IgD-negative memory B cell (primary cell): ENCODE results near the gene LCE1D. TPM values are rescaled to one million over a fixed set of nuclear protein-coding genes. Genes with fewer than 3 reads are reported as not detected.

Experiments used
- H3K27ac Mint-ChIP-seq, 3 donors: one replicate each; pipeline ENCODE4 v1.8.0; 2020 to 2022; ENCODE audit warnings: mild to moderate bottlenecking in 3 of 3, mixed read lengths in 3 of 3, moderate library complexity in 1 of 3
- H3K27me3 Mint-ChIP-seq: one replicate; pipeline ENCODE4 v1.8.0; 2021; ENCODE audit warnings: mixed read lengths
- H3K36me3 Mint-ChIP-seq: one replicate; pipeline ENCODE4 v1.8.0; 2020; ENCODE audit warnings: mild to moderate bottlenecking, mixed read lengths
- H3K4me1 Mint-ChIP-seq, 3 donors: one replicate each; pipeline ENCODE4 v1.8.0; 2020 to 2022; ENCODE audit warnings: mixed read lengths in 3 of 3, mild to moderate bottlenecking in 1 of 3
- H3K4me3 Mint-ChIP-seq, 4 donors: one replicate each; pipeline ENCODE4 v1.8.0; 2020 to 2022; ENCODE audit warnings: mild to moderate bottlenecking in 4 of 4, mixed read lengths in 4 of 4, moderate library complexity in 3 of 4
- H3K9me3 Mint-ChIP-seq, 3 donors: one replicate each; pipeline ENCODE4 v1.8.0; 2020 to 2021; ENCODE audit warnings: mixed read lengths in 3 of 3, mild to moderate bottlenecking in 1 of 3
- polyA plus RNA-seq: library from polyadenylated mRNA; unstranded; fragments of 300-500 nt; fragmentation: Illumina TruSeq; gene quantifications from one replicate; pipeline ENCODE4 v1.2.3, GENCODE V29; 2021

LCE1D gene, protein sequence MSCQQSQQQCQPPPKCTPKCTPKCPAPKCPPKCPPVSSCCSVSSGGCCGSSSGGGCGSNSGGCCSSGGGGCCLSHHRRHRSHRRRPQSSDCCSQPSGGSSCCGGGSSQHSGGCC
- polyA plus RNA-seq: not detected

DNA sequence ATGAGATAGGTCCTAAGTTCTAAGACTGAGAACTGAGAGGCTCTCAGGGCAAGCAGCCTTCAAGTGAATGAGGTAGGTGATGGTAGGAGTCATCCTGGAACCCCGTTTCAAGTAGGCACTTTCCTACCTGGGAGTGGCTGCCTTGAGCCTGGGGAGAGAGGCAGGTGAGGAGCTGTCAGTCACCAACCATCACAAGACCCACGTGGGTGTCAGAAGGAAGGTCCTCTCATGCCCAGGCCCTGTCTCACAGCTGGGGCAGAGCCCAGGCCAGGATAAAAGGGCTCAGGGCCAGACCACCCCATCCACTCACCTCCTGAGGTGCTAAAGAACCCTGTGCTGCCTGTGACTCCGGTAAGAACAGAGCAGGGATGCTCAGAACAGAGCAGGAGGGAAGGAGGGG, at the start of gene LCE1D:
Gene LCE1D (plus strand): TSS at position 301 of the 400 bp plus-strand sequence. CDS start 1,074 bp downstream, outside the sequence.
- peaks cover 11% of the 10 kb centered on the region for H3K27me3 Mint-ChIP-seq
- H3K27ac Mint-ChIP-seq: no peak within 1 kb of the TSS
- H3K36me3 Mint-ChIP-seq: no peaks in the 10 kb centered on the region
- peaks cover 0 to 2% (median 2%) of the 10 kb centered on the region in 3 donors for H3K9me3 Mint-ChIP-seq
- no peak within 1 kb of the TSS for H3K4me3 Mint-ChIP-seq
- H3K4me1 Mint-ChIP-seq: no peaks in the 10 kb centered on the region

DNA sequence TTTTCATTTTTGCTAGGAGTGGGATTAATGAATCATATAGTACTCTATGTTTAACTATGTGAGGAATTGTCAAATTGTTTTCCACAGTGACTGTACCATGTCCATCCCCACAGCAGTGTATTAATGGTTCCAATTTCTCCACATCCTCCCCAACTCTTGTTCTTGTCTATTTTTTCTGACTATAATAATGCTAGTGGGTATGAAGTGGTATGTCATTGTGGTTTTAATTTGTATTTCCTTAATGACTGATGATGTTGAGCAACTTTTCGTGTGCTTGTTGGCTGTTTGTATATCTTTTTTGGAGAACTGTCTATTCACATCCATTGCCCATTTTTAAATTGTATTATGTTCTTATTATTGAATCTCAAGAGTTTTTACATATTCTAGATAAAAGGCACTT, 48.7 kb upstream of the LCE1D start:
- Mint-ChIP-seq H3K27ac (no peak overlapping the region), H3K4me1 (no peaks in the 10 kb centered on the region), H3K9me3 (peaks cover 0 to 3% (median 2%) of the 10 kb centered on the region in 3 donors), H3K4me3 (no peak overlapping the region), H3K36me3 (no peaks in the 10 kb centered on the region), H3K27me3 (peaks cover 13% of the 10 kb centered on the region)

DNA sequence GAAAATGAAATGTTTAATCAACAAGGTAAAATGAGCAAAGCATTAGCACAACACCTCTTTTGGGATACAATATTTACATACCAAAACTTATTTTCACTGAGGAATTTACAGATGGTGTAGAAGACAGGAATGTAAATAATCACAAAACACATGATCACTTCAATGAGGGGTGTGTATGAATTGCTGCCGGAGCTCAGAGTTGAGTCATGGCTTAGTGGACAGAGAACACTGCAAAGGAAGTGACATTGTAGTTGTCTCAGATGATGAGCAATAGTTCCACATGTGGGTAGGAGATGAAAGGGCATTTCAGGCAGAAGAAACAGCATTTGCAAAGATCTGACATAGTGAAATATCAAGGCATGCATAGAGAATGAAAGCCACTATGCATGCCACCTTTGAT, 44.3 kb upstream of the LCE1D start:
- H3K9me3 Mint-ChIP-seq: peaks cover 2 to 6% (median 5%) of the 10 kb centered on the region in 3 donors
- H3K36me3 Mint-ChIP-seq: no peaks in the 10 kb centered on the region
- no peak overlapping the region for H3K27ac Mint-ChIP-seq
- peaks cover 11% of the 10 kb centered on the region for H3K27me3 Mint-ChIP-seq
- H3K4me3 Mint-ChIP-seq: no peak overlapping the region
- no peaks in the 10 kb centered on the region for H3K4me1 Mint-ChIP-seq

DNA sequence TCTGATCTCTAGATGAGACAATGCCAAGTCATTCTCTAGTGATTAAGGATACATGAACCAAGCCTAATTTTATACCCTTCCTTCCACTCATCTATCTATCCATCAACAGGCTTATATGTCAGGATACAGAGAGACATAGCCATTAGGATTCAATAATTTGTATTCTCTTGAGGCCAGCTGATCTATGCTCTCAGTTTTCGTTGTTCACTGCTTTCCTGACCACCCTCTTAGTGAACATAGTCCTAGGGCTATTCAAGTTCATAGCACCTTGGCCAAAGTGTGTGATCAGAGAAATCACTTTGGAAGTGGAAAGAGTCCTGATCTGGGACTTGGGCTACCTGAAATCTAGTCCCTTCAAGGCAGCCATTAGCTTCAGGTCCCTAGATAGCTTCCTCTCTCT, 42.9 kb upstream of the LCE1D start:
- no peak overlapping the region for H3K27ac Mint-ChIP-seq
- peaks cover 11% of the 10 kb centered on the region for H3K27me3 Mint-ChIP-seq
- peaks cover 2 to 6% (median 5%) of the 10 kb centered on the region in 3 donors for H3K9me3 Mint-ChIP-seq
- H3K36me3 Mint-ChIP-seq: no peaks in the 10 kb centered on the region
- H3K4me3 Mint-ChIP-seq: no peak overlapping the region
- no peaks in the 10 kb centered on the region for H3K4me1 Mint-ChIP-seq

DNA sequence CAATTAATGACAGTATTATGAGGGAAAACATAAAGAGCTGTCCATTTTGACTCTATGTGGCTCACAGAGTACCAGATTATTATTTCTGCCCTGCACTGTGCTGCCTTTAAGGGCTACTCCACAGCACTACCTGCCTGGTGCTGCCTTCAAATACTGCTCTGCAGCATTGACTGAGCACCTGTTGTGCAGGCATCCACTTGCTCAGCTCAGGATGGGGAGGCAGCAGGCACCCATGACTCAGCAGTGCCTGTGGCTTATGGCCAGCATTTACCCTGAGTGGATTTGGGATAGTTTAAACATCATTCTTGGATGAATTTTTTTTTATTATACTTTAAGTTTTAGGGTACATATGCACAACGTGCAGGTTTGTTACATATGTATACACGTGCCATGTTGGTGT, 39.6 kb upstream of the LCE1D start:
- Mint-ChIP-seq H3K9me3 (peaks cover 2 to 5% (median 4%) of the 10 kb centered on the region in 3 donors), H3K4me3 (no peak overlapping the region), H3K36me3 (no peaks in the 10 kb centered on the region), H3K27me3 (peaks cover 7% of the 10 kb centered on the region), H3K4me1 (no peaks in the 10 kb centered on the region), H3K27ac (no peak overlapping the region)

DNA sequence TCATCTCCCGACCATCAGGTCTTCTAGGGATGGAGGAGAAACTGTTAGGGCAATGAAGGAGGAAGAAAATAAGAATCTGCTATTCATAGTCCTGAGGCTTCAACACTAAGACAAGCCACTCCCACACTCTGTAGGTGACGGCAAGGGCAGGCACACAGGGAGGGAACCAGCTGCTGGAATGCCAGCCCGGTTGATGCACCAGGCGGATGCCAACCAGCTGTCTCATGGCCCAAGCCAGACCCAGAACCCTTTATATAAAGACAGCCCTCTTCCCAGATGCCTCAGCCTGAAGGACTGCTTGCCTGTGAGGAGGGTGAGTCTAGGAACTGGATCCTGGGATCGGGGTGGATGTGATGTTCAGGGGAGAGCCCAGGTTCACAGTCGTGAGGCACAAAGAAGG, 38.8 kb upstream of the LCE1D start, which contains the start of gene KPRP:
Gene KPRP (plus strand): TSS at position 279 of the 400 bp plus-strand sequence. CDS start 1,564 bp downstream, outside the sequence.
- no peak within 1 kb of the TSS for H3K27ac Mint-ChIP-seq
- H3K36me3 Mint-ChIP-seq: no peaks in the 10 kb centered on the region
- peaks cover 7% of the 10 kb centered on the region for H3K27me3 Mint-ChIP-seq
- no peak within 1 kb of the TSS for H3K4me3 Mint-ChIP-seq
- no peaks in the 10 kb centered on the region for H3K4me1 Mint-ChIP-seq
- peaks cover 2 to 5% (median 4%) of the 10 kb centered on the region in 3 donors for H3K9me3 Mint-ChIP-seq

DNA sequence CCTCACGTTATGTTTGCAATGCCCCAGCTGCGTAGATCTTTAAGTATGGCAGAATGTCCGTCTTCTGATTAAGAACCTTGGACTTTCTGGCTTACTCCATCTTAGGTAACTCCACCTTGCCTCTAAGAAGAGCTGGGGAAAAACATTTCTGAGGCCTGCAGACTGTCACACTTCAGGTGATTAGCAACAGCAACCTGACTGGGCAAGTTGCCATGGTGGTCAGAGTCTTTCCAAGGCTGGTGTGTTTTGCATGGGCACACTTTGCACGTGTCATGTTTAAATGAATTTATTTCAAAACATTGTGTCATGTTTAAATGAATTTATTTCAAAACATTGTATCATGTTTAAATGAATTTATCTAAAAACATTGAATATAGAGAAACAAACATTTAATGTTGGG, 37.9 kb upstream of the LCE1D start:
- no peak overlapping the region for H3K27ac Mint-ChIP-seq
- peaks cover 7% of the 10 kb centered on the region for H3K27me3 Mint-ChIP-seq
- no peaks in the 10 kb centered on the region for H3K4me1 Mint-ChIP-seq
- peaks cover 2 to 5% (median 4%) of the 10 kb centered on the region in 3 donors for H3K9me3 Mint-ChIP-seq
- H3K36me3 Mint-ChIP-seq: no peaks in the 10 kb centered on the region
- H3K4me3 Mint-ChIP-seq: no peak overlapping the region

DNA sequence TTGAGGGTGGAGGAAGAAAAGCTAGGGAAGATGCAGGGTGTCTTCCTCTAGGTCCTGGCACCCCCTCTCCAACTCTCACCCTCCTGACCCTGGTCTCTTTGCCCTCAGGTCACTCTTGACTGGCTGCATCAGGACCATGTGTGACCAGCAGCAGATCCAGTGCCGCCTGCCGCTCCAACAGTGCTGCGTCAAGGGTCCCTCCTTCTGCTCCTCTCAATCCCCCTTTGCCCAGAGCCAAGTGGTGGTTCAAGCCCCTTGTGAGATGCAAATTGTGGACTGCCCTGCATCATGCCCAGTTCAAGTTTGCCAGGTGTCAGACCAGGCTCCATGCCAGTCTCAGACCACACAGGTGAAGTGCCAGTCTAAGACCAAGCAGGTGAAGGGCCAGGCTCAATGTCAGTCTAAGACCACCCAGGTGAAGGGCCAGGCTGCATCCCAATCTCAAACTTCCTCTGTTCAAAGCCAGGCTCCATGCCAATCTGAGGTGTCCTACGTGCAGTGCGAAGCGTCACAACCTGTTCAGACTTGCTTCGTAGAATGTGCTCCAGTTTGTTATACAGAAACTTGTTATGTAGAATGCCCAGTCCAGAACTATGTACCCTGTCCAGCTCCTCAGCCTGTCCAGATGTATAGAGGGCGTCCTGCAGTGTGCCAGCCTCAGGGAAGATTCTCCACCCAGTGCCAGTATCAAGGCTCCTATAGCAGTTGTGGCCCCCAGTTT, 36.9 kb upstream of the LCE1D start:
- Mint-ChIP-seq H3K27me3 (peaks cover 7% of the 10 kb centered on the region), H3K4me1 (no peaks in the 10 kb centered on the region), H3K9me3 (peaks cover under 1 to 3% (median 2%) of the 10 kb centered on the region in 3 donors), H3K27ac (no peak overlapping the region), H3K4me3 (no peak overlapping the region), H3K36me3 (no peaks in the 10 kb centered on the region)

DNA sequence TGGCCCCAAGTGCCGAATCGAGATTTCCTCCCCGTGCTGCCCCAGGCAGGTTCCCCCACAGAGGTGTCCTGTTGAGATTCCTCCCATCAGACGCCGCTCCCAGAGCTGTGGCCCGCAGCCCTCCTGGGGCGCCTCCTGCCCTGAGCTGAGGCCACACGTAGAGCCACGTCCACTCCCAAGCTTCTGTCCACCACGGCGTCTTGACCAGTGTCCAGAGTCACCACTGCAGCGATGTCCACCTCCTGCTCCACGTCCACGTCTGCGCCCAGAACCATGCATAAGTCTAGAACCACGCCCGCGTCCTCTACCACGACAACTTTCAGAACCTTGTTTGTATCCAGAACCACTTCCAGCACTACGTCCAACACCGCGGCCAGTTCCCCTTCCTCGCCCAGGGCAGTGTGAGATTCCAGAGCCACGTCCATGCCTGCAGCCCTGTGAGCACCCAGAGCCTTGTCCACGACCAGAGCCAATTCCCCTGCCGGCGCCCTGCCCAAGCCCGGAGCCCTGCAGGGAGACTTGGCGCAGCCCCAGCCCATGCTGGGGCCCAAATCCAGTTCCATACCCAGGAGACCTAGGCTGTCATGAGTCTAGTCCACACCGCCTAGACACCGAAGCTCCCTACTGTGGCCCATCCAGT, 35.9 kb upstream of the LCE1D start:
- Mint-ChIP-seq H3K4me3 (peak overlapping the region in 1 of 4 donors; percentile 15), H3K36me3 (no peaks in the 10 kb centered on the region), H3K27ac (no peak overlapping the region), H3K4me1 (no peaks in the 10 kb centered on the region), H3K27me3 (peaks cover 7% of the 10 kb centered on the region), H3K9me3 (no peaks in the 10 kb centered on the region)

DNA sequence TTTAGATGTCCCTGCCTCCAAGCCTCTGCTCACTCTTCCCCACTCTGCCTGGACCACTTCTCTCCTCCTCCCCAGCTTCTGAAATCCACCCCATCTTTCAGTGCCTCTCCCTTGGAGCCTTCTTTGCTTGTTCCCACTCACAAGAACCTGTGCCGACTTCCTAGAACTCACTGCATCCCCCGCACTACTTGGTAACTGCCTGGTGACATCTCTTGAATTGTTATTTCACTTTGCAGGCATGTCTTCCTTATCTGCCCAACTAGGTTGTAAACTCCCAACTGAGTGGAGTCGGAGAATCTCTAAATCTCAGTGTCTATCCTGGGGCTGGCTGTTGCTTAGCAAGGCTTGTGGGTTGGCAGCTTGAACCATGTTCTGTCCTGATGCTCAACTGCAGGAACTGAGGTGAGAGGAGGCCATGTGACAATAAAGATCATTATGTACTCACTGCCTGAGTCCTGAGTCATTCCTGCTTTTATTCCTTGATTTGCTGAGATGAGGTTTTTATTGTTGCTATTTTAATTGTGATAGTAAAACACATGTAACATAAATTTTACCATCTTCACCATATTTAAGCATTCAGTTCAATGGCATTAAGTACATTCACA, 34.8 kb upstream of the LCE1D start:
- Mint-ChIP-seq H3K4me3 (no peak overlapping the region), H3K9me3 (no peaks in the 10 kb centered on the region), H3K27me3 (peaks cover 7% of the 10 kb centered on the region), H3K4me1 (no peaks in the 10 kb centered on the region), H3K27ac (no peak overlapping the region), H3K36me3 (no peaks in the 10 kb centered on the region)

DNA sequence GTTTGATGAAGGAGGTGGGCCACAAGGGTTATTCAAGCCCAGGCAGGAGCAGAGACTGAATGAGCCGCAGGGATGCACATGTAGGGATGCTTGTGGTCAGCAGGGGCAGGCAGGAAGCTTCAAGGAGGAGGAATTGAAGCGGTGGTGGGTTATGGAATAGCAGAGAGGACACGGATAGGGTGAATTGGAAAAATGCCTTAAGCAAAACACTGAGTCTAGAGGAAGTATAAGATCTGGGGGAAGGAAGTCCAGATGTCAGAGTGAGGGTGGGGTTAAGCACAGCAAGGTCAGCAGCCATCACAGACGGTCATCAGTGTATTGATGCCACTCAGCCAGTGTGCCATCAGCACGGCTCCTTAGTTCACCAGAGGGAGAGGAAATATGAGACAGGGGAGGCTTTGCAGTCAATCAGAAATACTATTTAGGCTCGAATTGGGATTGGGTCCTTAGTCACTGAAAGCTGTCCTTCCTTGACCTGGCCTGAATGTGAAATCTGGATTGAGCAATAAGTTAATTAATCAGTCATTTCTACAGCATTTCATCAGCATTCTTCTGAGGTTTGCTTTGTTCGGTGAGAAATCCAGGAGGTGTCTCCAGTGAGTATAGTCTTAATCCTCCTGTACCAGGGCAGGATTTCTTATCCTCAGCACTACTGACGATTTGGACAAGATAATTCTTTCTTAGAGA, 27.5 kb upstream of the LCE1D start:
- Mint-ChIP-seq H3K4me3 (no peak overlapping the region), H3K36me3 (no peaks in the 10 kb centered on the region), H3K27ac (no peak overlapping the region), H3K4me1 (peaks cover 0 to under 1% (median 0%) of the 10 kb centered on the region in 3 donors), H3K9me3 (peaks cover 0 to 2% (median 2%) of the 10 kb centered on the region in 3 donors), H3K27me3 (peaks cover 4% of the 10 kb centered on the region)

DNA sequence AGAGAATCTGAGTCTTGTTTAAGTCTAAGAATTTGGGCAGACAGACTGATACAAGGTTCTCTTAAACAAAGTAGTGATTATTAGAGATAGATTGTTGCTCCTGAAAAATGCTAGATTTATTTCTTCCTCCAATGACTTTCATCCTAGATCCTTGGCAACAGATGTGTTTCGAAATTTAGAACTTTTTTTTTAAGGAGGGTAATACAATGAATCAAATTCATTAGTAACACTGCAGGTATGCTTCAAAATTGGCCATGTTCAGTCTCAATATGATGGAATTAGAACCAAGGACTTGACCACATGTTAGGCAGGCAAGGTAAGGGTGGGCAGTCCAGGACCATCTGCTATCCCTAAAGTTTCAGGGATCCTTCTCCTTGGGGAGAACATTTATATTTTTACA, 26.1 kb upstream of the LCE1D start:
- peaks cover 0 to 2% (median 0%) of the 10 kb centered on the region in 3 donors for H3K4me1 Mint-ChIP-seq
- H3K9me3 Mint-ChIP-seq: peaks cover 0 to 4% (median 2%) of the 10 kb centered on the region in 3 donors
- H3K36me3 Mint-ChIP-seq: peaks cover 2% of the 10 kb centered on the region
- peak overlapping the region in 1 of 4 donors; percentile 5 for H3K4me3 Mint-ChIP-seq
- peaks cover 9% of the 10 kb centered on the region for H3K27me3 Mint-ChIP-seq
- H3K27ac Mint-ChIP-seq: no peak overlapping the region

DNA sequence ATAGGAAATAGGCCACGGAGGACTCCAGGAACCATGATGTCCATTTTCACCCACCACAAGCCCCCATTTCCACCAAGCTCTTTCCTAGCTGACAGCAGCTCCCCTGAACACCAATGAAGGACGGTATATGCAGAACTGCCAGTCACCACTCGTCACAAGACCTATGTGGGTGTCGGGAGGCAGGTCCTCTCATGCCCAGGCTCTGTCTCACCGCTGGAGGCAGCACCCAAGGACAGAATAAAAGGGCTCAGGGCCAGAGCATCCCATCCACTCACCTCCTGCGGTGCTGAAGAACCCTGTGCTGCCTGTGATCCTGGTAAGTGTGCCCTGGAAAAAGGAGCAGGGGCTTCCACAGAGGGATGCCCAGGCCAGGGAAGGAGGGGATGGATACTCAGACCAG, 21.6 kb upstream of the LCE1D start, which contains the start of gene LCE1F:
Gene LCE1F (plus strand): TSS at position 266 of the 400 bp plus-strand sequence. CDS start 1,232 bp downstream, outside the sequence.
- Mint-ChIP-seq H3K27me3 (peaks cover 7% of the 10 kb centered on the region), H3K9me3 (peaks cover 0 to 4% (median 4%) of the 10 kb centered on the region in 3 donors), H3K36me3 (peaks cover 2% of the 10 kb centered on the region), H3K27ac (peak within 1 kb of the TSS in 1 of 3 donors; percentile 28), H3K4me3 (no peak within 1 kb of the TSS), H3K4me1 (peaks cover 0 to 2% (median 0%) of the 10 kb centered on the region in 3 donors)

DNA sequence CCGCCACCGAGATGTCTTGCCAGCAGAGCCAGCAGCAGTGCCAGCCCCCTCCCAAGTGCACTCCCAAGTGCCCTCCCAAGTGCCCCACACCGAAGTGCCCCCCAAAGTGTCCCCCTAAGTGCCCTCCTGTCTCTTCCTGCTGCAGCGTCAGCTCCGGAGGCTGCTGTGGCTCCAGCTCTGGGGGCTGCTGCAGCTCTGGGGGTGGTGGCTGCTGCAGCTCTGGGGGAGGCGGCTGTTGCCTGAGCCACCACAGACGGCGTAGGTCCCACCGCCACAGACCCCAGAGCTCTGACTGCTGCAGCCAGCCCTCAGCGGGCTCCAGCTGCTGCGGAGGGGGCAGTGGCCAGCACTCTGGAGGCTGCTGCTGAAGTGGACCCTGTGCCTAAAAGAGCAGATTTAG, 20.2 kb upstream of the LCE1D start:
- H3K27ac Mint-ChIP-seq: peak overlapping the region in 1 of 3 donors; percentile 56
- H3K36me3 Mint-ChIP-seq: peaks cover 2% of the 10 kb centered on the region
- H3K4me3 Mint-ChIP-seq: no peak overlapping the region
- H3K9me3 Mint-ChIP-seq: peaks cover 0 to 4% (median 2%) of the 10 kb centered on the region in 3 donors
- H3K4me1 Mint-ChIP-seq: peaks cover 0 to 2% (median 0%) of the 10 kb centered on the region in 3 donors
- H3K27me3 Mint-ChIP-seq: peaks cover 7% of the 10 kb centered on the region
